Panc1 (cell line): ENCODE data around the gene VCX3A. TPM values are rescaled to one million over a fixed set of nuclear protein-coding genes. Genes with fewer than 3 reads are reported as not detected.

Source experiments
- ATAC-seq: fragments of 200-7000 bp; cut with Tn5 transposase; 2 replicates; pipeline ENCODE4 v1.9.1; 2020; ENCODE audit warnings: mild to moderate bottlenecking, moderate library complexity
- BruUV-seq: library from RNA; stranded (reverse); fragments of 400-500 nt; replicated peaks from 2 replicates; lab custom pipeline; 2021; lab: Mats Ljungman, UMichigan
- CTCF ChIA-PET: fragments of 300-600 bp; sonication (Branson Sonifier 250); formaldehyde crosslinking; loops from one replicate; lab custom pipeline; 2022; ENCODE audit warnings: antibody characterized with exemption; lab: Charles Lee
- POLR2A ChIA-PET: fragments of 300-600 bp; sonication (Branson Sonifier 250); formaldehyde crosslinking; loops from one replicate; lab custom pipeline; 2022; ENCODE audit warnings: antibody characterized with exemption; lab: Charles Lee
- DNase-seq: peaks from one replicate; pipeline ENCODE4 v3.0.0-alpha.2; 2010; ENCODE audit warnings: low read depth, low spot score
- H3K27ac ChIP-seq: 2 replicates; pipeline ENCODE4 v1.5.1; 2011; ENCODE audit warnings: mild to moderate bottlenecking, low read length, inconsistent platforms
- H3K27me3 ChIP-seq: fragments of 200-500 bp; sonication (Bioruptor generic); 2 replicates; pipeline ENCODE4 v1.6.0; 2014; ENCODE audit warnings: low read length, inconsistent platforms; ENCODE audit not compliant: control insufficient read depth, insufficient read depth
- H3K36me3 ChIP-seq: fragments of 200-500 bp; sonication (Bioruptor generic); 2 replicates; pipeline ENCODE4 v1.5.1; 2014; ENCODE audit warnings: inconsistent platforms, mild to moderate bottlenecking, low read length, moderate library complexity; ENCODE audit not compliant: control insufficient read depth, insufficient read depth
- H3K4me1 ChIP-seq: 2 replicates; pipeline ENCODE4 v1.5.1; 2011; ENCODE audit warnings: inconsistent platforms, mild to moderate bottlenecking, low read length, moderate library complexity; ENCODE audit not compliant: control insufficient read depth, insufficient read depth
- H3K4me3 ChIP-seq, 2 experiments: 2 replicates each; pipeline ENCODE4 v1.5.1; 2011 to 2012; ENCODE audit warnings: low read depth in 2 of 2, low read length in 2 of 2, mild to moderate bottlenecking in 2 of 2, inconsistent platforms in 1 of 2, moderate library complexity in 1 of 2
- H3K9me3 ChIP-seq: fragments of 200-500 bp; sonication (Bioruptor generic); 2 replicates; pipeline ENCODE4 v1.5.1; 2014; ENCODE audit warnings: low read depth, mild to moderate bottlenecking, inconsistent platforms, low read length, moderate library complexity; ENCODE audit not compliant: control insufficient read depth, insufficient read depth
- POLR2AphosphoS5 ChIP-seq: IDR thresholded peaks from 2 replicates; pipeline ENCODE4 v1.6.1; 2012; ENCODE audit warnings: mild to moderate bottlenecking, low read depth, low read length, moderate library complexity
- SIN3A ChIP-seq: IDR thresholded peaks from 2 replicates; pipeline ENCODE4 v1.6.1; 2012; ENCODE audit warnings: low read depth, mild to moderate bottlenecking, low read length, moderate library complexity, borderline replicate concordance; ENCODE audit not compliant: insufficient read depth
- TCF7L2 ChIP-seq: IDR thresholded peaks from 2 replicates; pipeline ENCODE4 v1.6.1; 2011; ENCODE audit warnings: mild to moderate bottlenecking, low read depth, low read length, inconsistent platforms
- in situ Hi-C: cut with HindIII; loops from 2 replicates; pipeline ENCODE4 v1.10.0; 2016; ENCODE audit warnings: low sequenced_read_pairs, low pct_unique_long_range_greater_than_20kb
- intact Hi-C: fragments of 100-400 bp; cut with micrococcal nuclease; formaldehyde crosslinking; loops from one replicate; pipeline ENCODE4 v1.10.0; 2022; ENCODE audit not compliant: unreplicated experiment
- total RNA-seq: library from RNA; stranded (reverse); gene quantifications from one replicate; pipeline ENCODE4 v1.2.1, GENCODE V29; 2021; ENCODE audit not compliant: unreplicated experiment
- TF ChIP-seq, protein P1 (sequence below): fragments of 450-650 bp; IDR thresholded peaks from 2 replicates; pipeline ENCODE4 v1.5.1; 2017; ENCODE audit warnings: mild to moderate bottlenecking
- TF ChIP-seq, protein P2 (sequence below), 2 experiments: IDR thresholded peaks; 2 replicates each; pipeline ENCODE4 v1.6.1; 2011 to 2012; ENCODE audit warnings: low read depth in 2 of 2, control low read depth in 1 of 2, low read length in 1 of 2, mild to moderate bottlenecking in 1 of 2, moderate library complexity in 1 of 2; ENCODE audit not compliant: insufficient read depth in 1 of 2

Gene VCX3A
- total RNA-seq, 1 experiment from 2014 or later: not detected

GRCh38 chrX:6506444-6506843 is 28.5 kb downstream of the VCX3A start:
- in situ Hi-C loops: no loop called here

DNA sequence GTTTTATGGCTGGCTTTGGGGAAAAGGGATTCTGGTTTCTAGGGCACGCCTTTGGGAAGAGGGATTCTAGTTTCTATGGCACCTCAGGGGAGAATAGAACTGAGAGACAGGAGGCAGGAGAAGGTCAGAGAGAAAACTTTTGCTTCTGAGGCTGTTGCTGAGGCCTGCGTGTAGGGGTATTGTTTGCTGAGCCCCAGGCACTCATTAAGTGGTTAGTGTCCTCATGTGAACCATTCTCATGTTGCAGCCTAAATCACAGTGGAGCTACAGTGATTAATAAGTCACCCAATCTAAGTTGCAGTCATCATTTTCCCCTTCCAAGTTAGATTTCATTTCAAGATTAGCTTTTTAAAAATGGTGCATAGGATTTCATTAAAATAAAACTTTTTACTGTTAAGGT is 29.0 kb downstream of the VCX3A start:
- Histone ChIP-seq H3K4me3 (no peak overlapping the region), H3K36me3 (no peaks in the 10 kb centered on the region), H3K9me3 (no peaks in the 10 kb centered on the region), H3K27me3 (no peaks in the 10 kb centered on the region), H3K27ac (no peak overlapping the region), H3K4me1 (no peaks in the 10 kb centered on the region)
- TF ChIP-seq SIN3A: no peak
- no peak for TF ChIP-seq TCF7L2
- TF ChIP-seq, protein P1, sequence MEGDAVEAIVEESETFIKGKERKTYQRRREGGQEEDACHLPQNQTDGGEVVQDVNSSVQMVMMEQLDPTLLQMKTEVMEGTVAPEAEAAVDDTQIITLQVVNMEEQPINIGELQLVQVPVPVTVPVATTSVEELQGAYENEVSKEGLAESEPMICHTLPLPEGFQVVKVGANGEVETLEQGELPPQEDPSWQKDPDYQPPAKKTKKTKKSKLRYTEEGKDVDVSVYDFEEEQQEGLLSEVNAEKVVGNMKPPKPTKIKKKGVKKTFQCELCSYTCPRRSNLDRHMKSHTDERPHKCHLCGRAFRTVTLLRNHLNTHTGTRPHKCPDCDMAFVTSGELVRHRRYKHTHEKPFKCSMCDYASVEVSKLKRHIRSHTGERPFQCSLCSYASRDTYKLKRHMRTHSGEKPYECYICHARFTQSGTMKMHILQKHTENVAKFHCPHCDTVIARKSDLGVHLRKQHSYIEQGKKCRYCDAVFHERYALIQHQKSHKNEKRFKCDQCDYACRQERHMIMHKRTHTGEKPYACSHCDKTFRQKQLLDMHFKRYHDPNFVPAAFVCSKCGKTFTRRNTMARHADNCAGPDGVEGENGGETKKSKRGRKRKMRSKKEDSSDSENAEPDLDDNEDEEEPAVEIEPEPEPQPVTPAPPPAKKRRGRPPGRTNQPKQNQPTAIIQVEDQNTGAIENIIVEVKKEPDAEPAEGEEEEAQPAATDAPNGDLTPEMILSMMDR: no peak
- TF ChIP-seq, protein P2, sequence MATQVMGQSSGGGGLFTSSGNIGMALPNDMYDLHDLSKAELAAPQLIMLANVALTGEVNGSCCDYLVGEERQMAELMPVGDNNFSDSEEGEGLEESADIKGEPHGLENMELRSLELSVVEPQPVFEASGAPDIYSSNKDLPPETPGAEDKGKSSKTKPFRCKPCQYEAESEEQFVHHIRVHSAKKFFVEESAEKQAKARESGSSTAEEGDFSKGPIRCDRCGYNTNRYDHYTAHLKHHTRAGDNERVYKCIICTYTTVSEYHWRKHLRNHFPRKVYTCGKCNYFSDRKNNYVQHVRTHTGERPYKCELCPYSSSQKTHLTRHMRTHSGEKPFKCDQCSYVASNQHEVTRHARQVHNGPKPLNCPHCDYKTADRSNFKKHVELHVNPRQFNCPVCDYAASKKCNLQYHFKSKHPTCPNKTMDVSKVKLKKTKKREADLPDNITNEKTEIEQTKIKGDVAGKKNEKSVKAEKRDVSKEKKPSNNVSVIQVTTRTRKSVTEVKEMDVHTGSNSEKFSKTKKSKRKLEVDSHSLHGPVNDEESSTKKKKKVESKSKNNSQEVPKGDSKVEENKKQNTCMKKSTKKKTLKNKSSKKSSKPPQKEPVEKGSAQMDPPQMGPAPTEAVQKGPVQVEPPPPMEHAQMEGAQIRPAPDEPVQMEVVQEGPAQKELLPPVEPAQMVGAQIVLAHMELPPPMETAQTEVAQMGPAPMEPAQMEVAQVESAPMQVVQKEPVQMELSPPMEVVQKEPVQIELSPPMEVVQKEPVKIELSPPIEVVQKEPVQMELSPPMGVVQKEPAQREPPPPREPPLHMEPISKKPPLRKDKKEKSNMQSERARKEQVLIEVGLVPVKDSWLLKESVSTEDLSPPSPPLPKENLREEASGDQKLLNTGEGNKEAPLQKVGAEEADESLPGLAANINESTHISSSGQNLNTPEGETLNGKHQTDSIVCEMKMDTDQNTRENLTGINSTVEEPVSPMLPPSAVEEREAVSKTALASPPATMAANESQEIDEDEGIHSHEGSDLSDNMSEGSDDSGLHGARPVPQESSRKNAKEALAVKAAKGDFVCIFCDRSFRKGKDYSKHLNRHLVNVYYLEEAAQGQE (IDR thresholded peaks at IDR 0.05; ENCODE audit: insufficient read depth in 1 of 2, low read depth in 2 of 2, low read length in 1 of 2): no peak
- no peak for TF ChIP-seq POLR2AphosphoS5
- in situ Hi-C loops: no loop called here
- DNase-seq: no peak
- intact Hi-C loops: no loop called here
- CTCF ChIA-PET: no interaction called here
- POLR2A ChIA-PET: no interaction called here
- BruUV-seq: no TSS peak
- ATAC-seq: no peak

More at GRCh38 chrX:6506444-6506843, 28.5 kb downstream of the VCX3A start:
- Histone ChIP-seq H3K9me3 (no peaks in the 10 kb centered on the region), H3K36me3 (no peaks in the 10 kb centered on the region), H3K4me1 (no peaks in the 10 kb centered on the region), H3K27ac (no peak overlapping the region), H3K4me3 (no peak overlapping the region), H3K27me3 (no peaks in the 10 kb centered on the region)
- intact Hi-C loops: no loop called here
- ATAC-seq (no peak), DNase-seq (no peak)
- ChIA-PET CTCF (no interaction called here), POLR2A (no interaction called here)
- TF ChIP-seq, protein P2 (IDR thresholded peaks at IDR 0.05; ENCODE audit: insufficient read depth in 1 of 2, low read depth in 2 of 2, low read length in 1 of 2): no peak
- TF ChIP-seq POLR2AphosphoS5 (no peak), SIN3A (no peak), TCF7L2 (no peak)
- TF ChIP-seq, protein P1: no peak
- BruUV-seq: no TSS peak
